ENCODE results near the gene NALCN. TPM values are rescaled to one million over a fixed set of nuclear protein-coding genes. Genes with fewer than 3 reads are reported as not detected.

The NALCN gene
- total and polyA plus RNA-seq, 8 donors: 0.26 to 1.9 (median 0.74) TPM

GRCh38 chr13:101085551-101085950 is 330.8 kb downstream of the NALCN start:
- Histone ChIP-seq H3K27ac (no peak overlapping the region), H3K4me1 (no peaks in the 10 kb centered on the region), H3K36me3 (no peaks in the 10 kb centered on the region), H3K27me3 (no peaks in the 10 kb centered on the region), H3K9me3 (no peaks in the 10 kb centered on the region), H3K4me3 (no peak overlapping the region)
- DNase-seq (no peak), ATAC-seq (no peak)
- intact Hi-C loops (cut with DNase I): no loop called here
- no peak for TF ChIP-seq CTCF (IDR thresholded peaks at IDR 0.05)

- Histone ChIP-seq H3K27me3 (no peaks in the 10 kb centered on the region), H3K4me3 (no peak overlapping the region), H3K27ac (no peak overlapping the region), H3K9me3 (peaks cover 0 to 3% of the 10 kb centered on the region in 2 donors), H3K36me3 (no peaks in the 10 kb centered on the region), H3K4me1 (no peaks in the 10 kb centered on the region)
- intact Hi-C loops (cut with DNase I): no loop called here
- DNase-seq: no peak
- no peak for TF ChIP-seq CTCF (IDR thresholded peaks at IDR 0.05)
- no peak for ATAC-seq
Observed at GRCh38 chr13:101082441-101082840, 333.9 kb downstream of the NALCN start.

- H3K27me3 ChIP-seq: no peaks in the 10 kb centered on the region
- peaks cover 0 to 3% of the 10 kb centered on the region in 2 donors for H3K9me3 ChIP-seq
- H3K36me3 ChIP-seq: no peaks in the 10 kb centered on the region
- H3K27ac ChIP-seq: no peak overlapping the region
- intact Hi-C loops (cut with DNase I): no loop called here
- H3K4me1 ChIP-seq: no peaks in the 10 kb centered on the region
- no peak for TF ChIP-seq CTCF (IDR thresholded peaks at IDR 0.05)
- H3K4me3 ChIP-seq: no peak overlapping the region
- DNase-seq (no peak), ATAC-seq (no peak)
Observed at GRCh38 chr13:101080616-101081015, 335.7 kb downstream of the NALCN start.

GRCh38 chr13:101065329-101065728 is 351.0 kb downstream of the NALCN start:
- H3K4me3 ChIP-seq: no peak overlapping the region
- ATAC-seq: no peak

GRCh38 chr13:101059793-101060192 is 356.5 kb downstream of the NALCN start:
- no peak overlapping the region for H3K4me3 ChIP-seq
- H3K27me3 ChIP-seq: no peaks in the 10 kb centered on the region
- TF ChIP-seq CTCF (IDR thresholded peaks at IDR 0.05): no peak
- no peak overlapping the region for H3K27ac ChIP-seq
- no peaks in the 10 kb centered on the region for H3K9me3 ChIP-seq
- DNase-seq (no peak), ATAC-seq (no peak)
- intact Hi-C loops (cut with DNase I): no loop called here
- H3K36me3 ChIP-seq: no peaks in the 10 kb centered on the region
- no peaks in the 10 kb centered on the region for H3K4me1 ChIP-seq

More at GRCh38 chr13:101065329-101065728, 351.0 kb downstream of the NALCN start:
- TF ChIP-seq CTCF (IDR thresholded peaks at IDR 0.05): no peak
- Histone ChIP-seq H3K36me3 (no peaks in the 10 kb centered on the region), H3K27me3 (no peaks in the 10 kb centered on the region), H3K4me1 (no peaks in the 10 kb centered on the region), H3K9me3 (no peaks in the 10 kb centered on the region), H3K27ac (no peak overlapping the region)
- no peak for DNase-seq
- intact Hi-C loops (cut with DNase I): no loop called here

Data from left lung (tissue), 10 donors.